Activated T-cell treated with anti-CD3 and anti-CD28 coated beads for 1 hour (primary cell): ENCODE data around the gene SLAMF1.
"Not testable (repeated sequence)": the region's sequence is repeated elsewhere in the genome, so short reads cannot be mapped to it uniquely, and the experiment has no call there.

Experiments
- DNase-seq: peaks from one replicate; pipeline ENCODE4 v3.0.0-alpha.2; 2020; ENCODE audit warnings: low read depth

Gene SLAMF1

DNA sequence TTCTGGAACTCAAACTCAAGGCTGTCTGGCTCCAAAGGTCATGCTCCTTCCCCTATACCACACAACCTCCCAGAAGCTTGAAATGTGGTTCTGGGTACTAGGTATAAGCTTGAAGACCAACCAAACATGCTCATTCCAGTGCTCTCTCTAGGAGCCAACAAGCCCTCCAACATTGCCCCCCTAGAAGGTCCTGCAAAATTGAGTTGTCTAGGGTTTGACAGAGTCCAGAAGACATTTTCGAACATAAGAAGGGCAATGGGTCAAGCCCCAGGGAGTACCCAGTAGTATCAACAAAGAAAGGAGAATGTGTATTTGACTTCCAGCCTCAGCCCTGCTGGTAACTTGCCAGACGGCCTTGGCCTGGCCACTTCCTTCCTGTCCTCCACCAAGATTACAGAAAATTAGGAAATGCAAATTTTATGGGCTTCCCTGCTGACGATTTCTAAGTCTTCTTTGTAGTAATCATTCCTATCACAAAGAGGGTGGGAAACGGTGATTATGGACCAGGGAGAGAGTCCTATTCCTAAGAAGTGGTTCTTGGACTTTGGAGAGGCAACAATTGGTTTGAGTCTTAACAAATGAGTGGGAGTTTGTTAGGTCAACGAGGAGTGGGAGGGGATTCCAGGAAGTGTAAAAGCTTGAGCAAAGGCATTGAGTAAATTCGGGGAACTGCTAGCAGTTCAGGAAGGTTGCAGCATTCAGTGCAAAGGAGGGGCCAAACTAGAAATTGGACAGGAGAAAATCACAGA, 18.7 kb upstream of the SLAMF1 start:
- DNase-seq: no peak

DNA sequence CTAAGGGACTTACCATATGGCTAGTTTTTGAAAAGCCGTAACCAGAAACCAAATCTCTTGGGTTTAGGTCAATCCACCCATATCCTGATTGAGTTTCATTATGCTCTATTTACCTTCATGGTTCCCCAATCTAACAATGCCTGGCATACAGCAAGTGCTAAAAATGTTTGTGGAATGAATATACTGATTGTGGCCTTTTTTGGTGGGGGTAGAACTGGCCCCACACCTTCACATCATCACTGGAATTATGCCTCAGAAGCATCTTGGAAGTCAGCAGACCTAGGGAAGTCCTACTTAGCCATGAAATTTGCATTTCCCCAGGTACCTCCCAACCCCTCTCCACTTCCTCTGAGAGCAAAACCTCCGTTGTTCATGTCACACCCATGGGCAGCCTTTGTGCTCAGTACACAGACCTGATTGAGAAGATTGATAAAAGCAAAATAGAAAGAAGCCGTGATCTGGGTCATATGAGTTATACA, 17.8 kb upstream of the SLAMF1 start:
- no peak for DNase-seq

GRCh38 chr1:160662910-160663309, 16.1 kb upstream of the SLAMF1 start:
- no peak for DNase-seq

DNA sequence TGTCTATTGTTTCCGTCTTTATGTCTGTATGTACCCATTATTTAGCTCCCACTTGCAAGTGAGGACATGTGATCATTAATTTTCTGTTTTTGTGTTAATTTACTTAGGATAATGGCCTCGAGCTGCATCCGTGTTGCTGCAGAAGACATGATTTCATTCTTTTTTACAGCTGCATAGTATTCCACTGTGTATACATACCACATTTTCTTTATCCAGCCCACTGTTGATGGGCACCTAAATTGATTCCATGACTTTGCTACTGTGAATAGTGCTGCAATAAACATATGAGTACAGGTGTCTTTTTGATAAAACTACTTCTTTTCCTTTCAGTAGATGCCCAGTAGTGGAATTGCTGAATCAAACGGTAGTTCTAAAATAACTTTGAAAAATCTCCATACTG, 12.7 kb upstream of the SLAMF1 start:
- DNase-seq: no peak

DNA sequence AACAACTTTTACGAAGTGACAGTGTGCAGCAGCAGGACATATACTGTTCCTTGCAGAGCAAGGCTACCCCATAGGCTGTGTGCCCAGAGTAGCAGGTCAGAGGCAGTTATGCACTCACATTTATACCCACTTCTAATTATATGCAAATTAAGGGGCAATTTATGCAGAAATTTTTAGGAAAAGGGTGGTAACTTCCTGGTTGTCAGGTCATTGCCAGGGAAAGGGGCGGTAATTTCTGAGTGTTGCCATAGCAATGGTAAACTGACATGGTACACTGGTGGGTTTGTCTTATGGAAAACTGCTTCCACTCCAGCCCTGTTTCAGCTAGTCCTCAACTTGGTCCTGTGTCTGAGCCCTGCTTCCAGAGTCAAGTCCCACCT, 12.0 kb upstream of the SLAMF1 start:
- no peak for DNase-seq

GRCh38 chr1:160658162-160658813, 11.4 kb upstream of the SLAMF1 start:
- no peak for DNase-seq

- DNase-seq: no peak
Measured at GRCh38 chr1:160657250-160657781, 10.5 kb upstream of the SLAMF1 start.

DNA sequence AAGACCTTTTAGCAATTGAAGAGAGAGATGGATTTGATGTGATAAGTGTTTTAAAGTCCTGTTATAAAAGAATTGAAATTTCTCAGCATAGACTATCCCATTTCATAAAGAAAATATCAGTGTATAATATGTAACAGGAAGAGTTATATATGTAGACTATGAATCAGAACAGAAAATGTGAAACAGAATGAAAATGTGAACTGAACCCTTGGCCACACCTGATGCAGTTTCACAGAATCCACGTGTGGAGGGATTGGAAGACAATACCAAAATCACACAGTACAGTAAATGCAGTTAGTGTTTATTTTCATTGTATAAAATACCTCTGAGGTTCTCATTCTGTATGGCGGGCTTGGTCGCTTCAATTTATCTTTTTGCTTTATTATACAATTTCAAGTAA, 9.9 kb upstream of the SLAMF1 start:
- no peak for DNase-seq

- no peak for DNase-seq
Measured at GRCh38 chr1:160653620-160654016, 6.8 kb upstream of the SLAMF1 start.

DNA sequence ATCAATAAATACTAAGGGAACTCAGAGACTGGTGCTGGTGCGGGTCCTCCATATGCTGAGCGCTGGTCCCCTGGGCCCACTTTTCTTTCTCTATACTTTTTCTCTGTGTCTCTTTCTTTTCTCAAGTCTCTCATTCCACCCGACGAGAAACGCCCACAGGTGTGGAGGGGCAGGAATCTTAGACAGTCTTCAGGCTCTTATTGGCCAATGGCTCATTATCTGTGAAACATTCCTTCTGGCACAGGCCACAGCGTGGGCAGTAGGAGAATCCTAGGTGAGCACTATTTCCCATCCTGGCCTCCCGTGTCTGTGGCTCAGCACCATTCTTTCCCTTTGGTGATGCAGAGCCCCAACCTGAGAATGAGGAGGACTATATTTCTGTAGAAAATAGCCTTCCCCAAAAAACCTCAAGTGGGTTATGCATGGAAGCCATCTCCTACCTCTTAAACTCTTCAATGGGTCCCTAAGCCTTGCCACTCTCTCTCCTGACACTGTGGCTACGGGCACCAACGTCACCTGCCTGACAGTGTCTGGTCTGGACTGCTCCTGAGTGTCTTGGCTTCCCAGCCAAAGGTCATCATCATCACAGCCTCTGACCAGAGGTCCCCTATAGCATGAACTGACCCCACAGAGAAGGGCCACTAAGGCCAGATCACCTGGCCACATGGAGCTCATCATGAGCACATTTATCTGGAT, 6.2 kb upstream of the SLAMF1 start:
- DNase-seq: no peak

DNA sequence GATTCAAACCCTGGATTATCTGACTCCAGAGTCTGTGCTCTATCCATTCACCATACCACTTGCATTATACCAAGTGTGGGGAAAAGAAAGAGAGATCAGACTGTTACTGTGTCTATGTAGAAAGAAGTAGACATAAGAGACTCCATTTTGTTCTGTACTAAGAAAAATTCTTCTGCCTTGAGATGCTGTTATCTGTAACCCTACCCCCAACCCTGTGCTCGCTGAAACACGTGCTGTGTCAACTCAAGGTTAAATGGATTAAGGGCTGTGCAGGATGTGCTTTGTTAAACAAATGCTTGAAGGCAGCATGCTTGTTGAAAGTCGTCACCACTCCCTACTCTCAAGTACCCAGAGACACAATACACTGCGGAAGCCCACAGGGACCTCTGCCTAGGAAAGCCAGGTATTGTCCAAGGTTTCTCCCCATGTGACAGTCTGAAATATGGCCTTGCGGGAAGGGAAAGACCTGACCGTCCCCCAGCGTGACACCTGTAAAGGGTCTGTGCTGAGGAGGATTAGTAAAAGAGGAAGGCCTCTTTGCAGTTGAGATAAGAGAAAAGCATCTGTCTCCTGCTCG, 5.3 kb upstream of the SLAMF1 start:
- not testable (repeated sequence) for DNase-seq

- DNase-seq: no peak
Measured at GRCh38 chr1:160651433-160652064, 4.7 kb upstream of the SLAMF1 start.

DNA sequence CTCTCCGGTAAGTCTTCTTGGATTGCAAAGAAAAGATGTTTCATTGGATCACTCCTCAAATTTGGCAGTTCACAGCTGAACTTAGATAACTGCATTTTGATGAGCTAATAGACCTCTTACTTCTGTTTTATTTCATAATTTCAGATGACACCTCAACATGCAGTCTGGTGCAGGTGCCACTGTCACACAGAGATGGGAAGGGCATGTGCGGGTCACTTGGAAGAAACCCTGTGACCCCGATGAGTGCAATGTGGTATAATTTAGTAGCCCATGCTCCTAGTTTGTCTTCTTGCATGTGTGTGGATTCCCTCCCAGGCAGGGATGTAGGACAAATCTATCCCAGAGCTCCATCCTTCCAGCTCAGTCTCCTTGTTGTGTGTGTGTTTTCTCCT, 481 bp upstream of the SLAMF1 start:
- no peak for DNase-seq

DNA sequence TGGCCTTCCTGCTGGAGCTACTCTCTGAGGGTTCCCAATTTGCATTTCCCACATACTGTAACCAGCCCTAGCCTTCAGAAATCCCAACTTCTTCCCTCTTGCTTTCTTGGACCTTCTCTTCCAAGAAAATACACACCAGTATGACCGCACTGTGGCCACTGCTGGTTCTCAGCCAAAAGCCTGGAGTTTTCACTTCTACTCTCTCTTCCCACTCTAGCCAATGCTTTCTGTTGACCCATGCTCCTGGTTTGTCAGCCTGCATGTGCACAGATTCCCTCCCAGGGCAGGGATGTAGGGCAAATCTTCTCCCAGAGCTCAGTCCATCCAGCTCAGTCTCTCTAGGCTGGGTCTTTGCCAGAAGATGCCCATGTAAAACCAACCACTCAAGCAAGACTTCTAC, 664 bp downstream of the SLAMF1 start:
- no peak for DNase-seq

DNA sequence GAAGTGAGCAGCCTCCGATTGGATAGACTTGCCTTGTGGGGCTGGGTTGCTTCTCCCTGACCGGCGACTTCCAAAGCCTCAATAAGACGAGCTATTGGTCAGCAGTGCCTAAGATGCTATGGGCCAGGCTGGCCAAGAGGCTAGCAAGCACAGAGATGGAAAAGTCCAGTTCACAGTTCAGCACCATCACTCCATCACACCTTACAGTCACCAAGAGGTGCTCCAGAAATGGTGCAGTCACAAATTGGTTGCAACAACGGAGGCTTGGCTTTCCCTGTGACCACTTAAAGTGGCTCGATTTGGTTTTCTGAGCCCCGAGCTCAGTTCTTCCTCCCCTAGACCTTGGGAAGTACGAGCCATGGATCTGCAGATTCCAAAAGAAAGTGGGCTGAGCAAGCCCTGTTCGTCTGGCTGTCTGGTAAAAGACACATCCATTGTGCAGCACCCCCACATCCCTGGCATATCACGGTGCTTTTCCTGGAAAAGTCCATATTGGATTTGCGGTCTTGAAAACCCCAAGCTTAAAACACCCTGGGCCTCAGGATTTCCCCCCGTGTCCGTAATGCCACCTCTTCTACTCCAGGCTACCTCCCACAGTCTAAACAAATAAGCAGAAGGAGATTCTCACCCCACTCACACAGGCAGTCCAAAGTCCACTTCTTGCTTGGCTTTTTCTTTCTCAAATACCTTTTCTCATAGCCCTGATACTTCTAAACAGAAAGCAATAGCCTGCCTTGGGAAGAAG, 1.3 kb downstream of the SLAMF1 start:
- DNase-seq: no peak

GRCh38 chr1:160644399-160644798, 2.4 kb downstream of the SLAMF1 start:
- DNase-seq: no peak

DNA sequence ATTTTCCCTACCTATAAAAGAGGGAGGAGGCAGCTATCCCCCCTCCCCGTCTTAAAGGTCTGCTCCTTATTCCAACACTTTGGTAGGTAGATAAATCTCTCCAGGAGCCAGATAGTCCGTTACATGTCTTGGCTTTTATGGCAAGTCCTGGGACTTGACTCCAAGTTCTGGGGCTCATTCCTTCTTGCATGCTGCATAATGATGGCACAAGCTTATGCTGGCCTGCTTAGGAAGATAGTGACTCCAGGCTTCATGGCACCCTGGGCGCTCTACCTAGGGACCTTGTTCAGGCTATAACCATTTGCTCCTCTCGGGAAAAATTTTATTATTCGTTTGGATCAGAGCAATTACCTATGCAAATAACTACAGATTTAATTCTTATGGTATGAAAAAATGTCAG, 3.7 kb downstream of the SLAMF1 start:
- no peak for DNase-seq

GRCh38 chr1:160642281-160642644, 4.6 kb downstream of the SLAMF1 start:
- no peak for DNase-seq

DNA sequence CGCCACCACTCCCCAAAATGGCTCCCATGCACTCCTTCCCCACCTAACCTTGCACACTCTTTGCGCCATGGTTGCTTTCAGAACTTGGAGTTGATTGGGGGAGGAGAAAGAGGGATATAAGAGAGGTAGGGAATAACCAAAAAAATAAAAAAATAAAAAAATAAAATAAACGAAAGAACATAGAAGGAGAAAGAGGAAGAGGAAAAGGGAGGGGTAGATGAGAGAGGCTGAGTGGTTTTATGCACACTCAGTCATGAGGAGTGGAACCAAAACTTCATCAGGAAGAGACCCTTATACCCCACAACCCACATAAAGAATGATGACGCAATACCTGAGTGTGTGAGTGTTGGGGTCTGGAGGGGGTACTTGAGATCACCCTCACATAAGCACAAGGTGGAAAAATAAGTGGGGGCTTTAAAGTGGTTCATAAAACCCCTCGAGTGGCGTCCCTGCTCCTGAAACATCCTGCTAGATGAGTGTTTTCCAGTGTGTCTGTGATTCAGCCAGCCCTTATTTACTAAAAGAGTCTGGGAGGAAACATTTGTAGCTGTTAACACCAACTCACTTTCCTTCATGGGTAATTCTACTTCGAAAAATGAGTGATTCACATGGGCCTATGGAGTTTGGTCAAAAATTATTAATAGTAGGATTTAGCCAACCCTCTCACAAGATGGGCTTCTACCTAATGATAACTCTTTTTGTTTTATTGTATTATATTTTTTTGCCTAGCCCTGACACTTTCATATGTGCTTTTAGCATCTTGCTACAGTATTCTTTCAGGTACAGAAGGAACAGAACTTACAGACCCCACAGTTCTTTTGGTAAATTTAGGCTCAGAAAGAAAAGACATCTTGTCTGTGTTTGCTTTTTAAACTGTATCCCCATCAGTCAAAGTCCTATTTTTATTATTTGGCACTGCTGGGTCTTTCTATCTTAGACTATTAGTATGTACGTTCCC, 5.2 kb downstream of the SLAMF1 start:
- no peak for DNase-seq
